MCF 10A (cell line): Measurements from ENCODE around the gene NPB. TPM values are rescaled to one million over a fixed set of nuclear protein-coding genes. Genes with fewer than 3 reads are reported as not detected.

Experiments
- BruUV-seq: library from RNA; stranded (reverse); fragments of 400-500 nt; replicated peaks from 2 replicates; lab custom pipeline; 2021; lab: Mats Ljungman, UMichigan
- CTCF ChIA-PET: fragments of 300-600 bp; sonication (Branson Sonifier 250); formaldehyde crosslinking; extraction: SDS; loops from one replicate; lab custom pipeline; 2021; ENCODE audit warnings: antibody characterized with exemption, inconsistent platforms; lab: Yijun Ruan, JAX
- POLR2A ChIA-PET: fragments of 300-600, 350-650 bp; sonication (Branson Sonifier 250); formaldehyde crosslinking; extraction: SDS; loops from one replicate; lab custom pipeline; 2020; ENCODE audit warnings: antibody characterized with exemption, inconsistent platforms; lab: Yijun Ruan, JAX
- DNase-seq: peaks from one replicate; pipeline ENCODE4 v3.0.0-alpha.2; 2018; ENCODE audit not compliant: unreplicated experiment
- H3K27ac Mint-ChIP-seq: one replicate; pipeline ENCODE4 v1.8.0; 2022; ENCODE audit warnings: mild to moderate bottlenecking, low read depth, mixed read lengths; ENCODE audit not compliant: unreplicated experiment
- H3K27me3 Mint-ChIP-seq: one replicate; pipeline ENCODE4 v1.8.0; 2022; ENCODE audit warnings: mixed read lengths; ENCODE audit not compliant: insufficient read depth, unreplicated experiment
- H3K36me3 Mint-ChIP-seq: one replicate; pipeline ENCODE4 v1.8.0; 2022; ENCODE audit warnings: mild to moderate bottlenecking, moderate library complexity, mixed read lengths; ENCODE audit not compliant: insufficient read depth, unreplicated experiment
- H3K4me1 Mint-ChIP-seq: one replicate; pipeline ENCODE4 v1.8.0; 2022; ENCODE audit warnings: mixed read lengths; ENCODE audit not compliant: insufficient read depth, unreplicated experiment
- H3K4me3 Mint-ChIP-seq: one replicate; pipeline ENCODE4 v1.8.0; 2022; ENCODE audit warnings: mild to moderate bottlenecking, moderate library complexity, mixed read lengths; ENCODE audit not compliant: unreplicated experiment
- H3K9me3 Mint-ChIP-seq: one replicate; pipeline ENCODE4 v1.8.0; 2022; ENCODE audit warnings: mixed read lengths; ENCODE audit not compliant: unreplicated experiment
- intact Hi-C: fragments of 100-400 bp; cut with micrococcal nuclease; formaldehyde crosslinking; loops from 2 replicates; pipeline ENCODE4 v1.14.1; 2022
- total RNA-seq: library from RNA; stranded (reverse); gene quantifications from 2 replicates; pipeline ENCODE4 v1.2.3, GENCODE V29; 2022
- TF ChIP-seq, protein P1 (sequence below): fragments of 200-600 bp; IDR thresholded peaks from one replicate; pipeline ENCODE4 v1.8.0; 2022; ENCODE audit warnings: antibody characterized with exemption, mild to moderate bottlenecking; ENCODE audit not compliant: unreplicated experiment

NPB gene
- total RNA-seq, 1 experiment from 2014 or later: 0.28 TPM

GRCh38 chr17:81870131-81870980 lies 31.7 kb upstream of the NPB start:
- Mint-ChIP-seq H3K36me3 (peaks cover 64% of the 10 kb centered on the region), H3K9me3 (no peaks in the 10 kb centered on the region), H3K4me1 (peaks cover 18% of the 10 kb centered on the region), H3K4me3 (peak overlapping the region; percentile 72), H3K27me3 (no peaks in the 10 kb centered on the region), H3K27ac (peak overlapping the region; percentile 69)
- peak; percentile 53 for DNase-seq
- TF ChIP-seq, protein P1, sequence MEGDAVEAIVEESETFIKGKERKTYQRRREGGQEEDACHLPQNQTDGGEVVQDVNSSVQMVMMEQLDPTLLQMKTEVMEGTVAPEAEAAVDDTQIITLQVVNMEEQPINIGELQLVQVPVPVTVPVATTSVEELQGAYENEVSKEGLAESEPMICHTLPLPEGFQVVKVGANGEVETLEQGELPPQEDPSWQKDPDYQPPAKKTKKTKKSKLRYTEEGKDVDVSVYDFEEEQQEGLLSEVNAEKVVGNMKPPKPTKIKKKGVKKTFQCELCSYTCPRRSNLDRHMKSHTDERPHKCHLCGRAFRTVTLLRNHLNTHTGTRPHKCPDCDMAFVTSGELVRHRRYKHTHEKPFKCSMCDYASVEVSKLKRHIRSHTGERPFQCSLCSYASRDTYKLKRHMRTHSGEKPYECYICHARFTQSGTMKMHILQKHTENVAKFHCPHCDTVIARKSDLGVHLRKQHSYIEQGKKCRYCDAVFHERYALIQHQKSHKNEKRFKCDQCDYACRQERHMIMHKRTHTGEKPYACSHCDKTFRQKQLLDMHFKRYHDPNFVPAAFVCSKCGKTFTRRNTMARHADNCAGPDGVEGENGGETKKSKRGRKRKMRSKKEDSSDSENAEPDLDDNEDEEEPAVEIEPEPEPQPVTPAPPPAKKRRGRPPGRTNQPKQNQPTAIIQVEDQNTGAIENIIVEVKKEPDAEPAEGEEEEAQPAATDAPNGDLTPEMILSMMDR: no peak
- ChIA-PET CTCF (interaction anchor here (0.6 to 0.7 kb wide), 2 partner anchors 41 to 111 kb away, joined by 3 read pairs; no protein-coding TSS in a partner anchor), POLR2A (interaction anchor here (0.6 to 4.1 kb wide), 14 partner anchors 9 to 318 kb away, joined by 3 to 27 read pairs (median 8); partner anchors contain the start of genes ARL16, HGS, MCRIP1 and MRPL12)
- no TSS peak for BruUV-seq
- intact Hi-C loops: no loop called here

DNA sequence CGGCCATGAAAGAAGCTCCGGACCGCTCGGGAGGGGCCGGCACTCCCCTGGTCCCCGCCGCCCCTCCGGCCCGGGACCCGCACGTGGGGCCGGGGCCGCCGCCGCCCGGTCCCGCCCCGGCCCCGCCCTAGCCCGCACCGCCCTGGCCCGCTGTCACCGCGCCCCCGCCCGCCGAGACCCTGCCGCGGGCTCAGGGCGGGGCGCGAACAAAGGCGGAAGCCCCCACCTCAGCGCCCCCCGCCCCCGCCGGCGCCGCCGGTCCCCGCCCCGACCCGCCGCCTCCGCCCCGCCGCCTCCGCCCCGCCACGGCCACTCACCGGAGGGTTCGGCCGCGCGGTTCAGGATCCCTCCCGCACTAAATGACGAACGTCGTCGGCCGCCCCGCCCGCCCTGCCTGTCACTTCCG lies 31.1 kb upstream of the NPB start, which contains the start of gene ARHGDIA:
ARHGDIA (minus strand) TSS at position 357 of the 406 bp plus-strand sequence. CDS start 1,407 bp downstream, outside the sequence.
- BruUV-seq: no TSS peak
- no peak for DNase-seq
- Mint-ChIP-seq H3K27ac (peak within 1 kb of the TSS; percentile 88), H3K4me1 (peaks cover 18% of the 10 kb centered on the region), H3K36me3 (peaks cover 58% of the 10 kb centered on the region), H3K27me3 (no peaks in the 10 kb centered on the region), H3K9me3 (no peaks in the 10 kb centered on the region), H3K4me3 (peak within 1 kb of the TSS; percentile 78)
- intact Hi-C loops: no loop called here
- POLR2A ChIA-PET: interaction anchor here (0.6 to 4.1 kb wide), 9 partner anchors 9 to 318 kb away, joined by 3 to 27 read pairs (median 14); partner anchors contain the start of genes ARL16, HGS and P4HB
- TF ChIP-seq, protein P1: no peak
- CTCF ChIA-PET: no interaction called here

DNA sequence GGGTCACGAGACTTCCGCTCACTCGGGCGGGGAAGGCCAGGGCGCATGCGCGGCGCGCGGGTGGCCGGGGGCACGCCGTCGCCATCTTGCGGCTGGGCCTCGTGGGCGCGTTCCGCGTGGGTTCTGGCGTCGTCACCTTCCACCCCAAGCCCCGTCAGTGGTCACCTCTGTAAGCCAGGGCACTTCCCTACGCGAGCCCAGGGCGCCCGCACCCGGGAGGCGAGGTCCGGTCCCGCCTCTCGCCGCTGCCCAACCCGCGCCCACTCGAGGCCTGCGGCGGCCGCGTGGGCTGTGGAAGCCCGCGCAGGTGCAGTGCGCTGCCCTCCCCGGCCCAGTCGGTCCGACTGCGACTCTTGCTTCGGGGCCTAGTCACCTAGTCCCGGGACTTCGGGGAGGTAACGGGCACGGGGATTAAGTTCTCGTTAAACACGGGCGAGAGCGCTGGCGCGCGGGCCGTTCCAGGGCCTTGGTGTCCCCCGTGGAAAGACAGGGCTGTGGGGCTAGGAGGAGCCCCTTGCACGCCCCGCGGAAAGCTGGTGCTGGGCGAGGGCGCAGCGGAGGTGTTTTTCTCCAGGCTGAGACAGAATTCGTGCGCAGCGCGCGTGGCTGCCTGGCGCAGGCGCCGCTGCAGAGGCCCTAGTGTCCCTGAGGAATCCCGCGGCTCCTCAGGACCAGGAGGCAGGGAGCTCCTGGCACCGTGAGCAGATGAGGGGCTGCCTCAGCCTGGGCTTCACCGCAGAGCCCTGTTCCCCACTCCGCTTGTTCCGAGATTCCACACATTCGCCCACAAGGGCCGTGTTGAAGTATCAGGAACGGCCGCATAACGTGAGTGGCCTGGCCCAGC lies 30.4 kb upstream of the NPB start:
- BruUV-seq: TSS peak; percentile 68
- Mint-ChIP-seq H3K36me3 (peaks cover 52% of the 10 kb centered on the region), H3K27ac (peak overlapping the region; percentile 88), H3K9me3 (no peaks in the 10 kb centered on the region), H3K4me3 (peak overlapping the region; percentile 78), H3K27me3 (no peaks in the 10 kb centered on the region), H3K4me1 (peaks cover 18% of the 10 kb centered on the region)
- DNase-seq: peak; percentile 89
- CTCF ChIA-PET: interaction anchor here (1.0 kb wide), 1 partner anchor 14 kb away, joined by 6 read pairs; no protein-coding TSS in a partner anchor
- POLR2A ChIA-PET: interaction anchor here (0.6 to 4.1 kb wide), 15 partner anchors 10 to 166 kb away, joined by 3 to 27 read pairs (median 11); partner anchors contain the start of genes ALYREF, DCXR, P4HB and PYCR1
- intact Hi-C loops: no loop called here
- TF ChIP-seq, protein P1: peak; percentile 28
